GM10847 (cell line): Measurements from ENCODE around the gene CCNY.

Source experiments
- POLR2A ChIP-seq: IDR thresholded peaks from 2 replicates; pipeline ENCODE4 v1.6.1; 2011; ENCODE audit not compliant: insufficient read length; ENCODE audit errors: extremely low read depth

Gene CCNY

DNA sequence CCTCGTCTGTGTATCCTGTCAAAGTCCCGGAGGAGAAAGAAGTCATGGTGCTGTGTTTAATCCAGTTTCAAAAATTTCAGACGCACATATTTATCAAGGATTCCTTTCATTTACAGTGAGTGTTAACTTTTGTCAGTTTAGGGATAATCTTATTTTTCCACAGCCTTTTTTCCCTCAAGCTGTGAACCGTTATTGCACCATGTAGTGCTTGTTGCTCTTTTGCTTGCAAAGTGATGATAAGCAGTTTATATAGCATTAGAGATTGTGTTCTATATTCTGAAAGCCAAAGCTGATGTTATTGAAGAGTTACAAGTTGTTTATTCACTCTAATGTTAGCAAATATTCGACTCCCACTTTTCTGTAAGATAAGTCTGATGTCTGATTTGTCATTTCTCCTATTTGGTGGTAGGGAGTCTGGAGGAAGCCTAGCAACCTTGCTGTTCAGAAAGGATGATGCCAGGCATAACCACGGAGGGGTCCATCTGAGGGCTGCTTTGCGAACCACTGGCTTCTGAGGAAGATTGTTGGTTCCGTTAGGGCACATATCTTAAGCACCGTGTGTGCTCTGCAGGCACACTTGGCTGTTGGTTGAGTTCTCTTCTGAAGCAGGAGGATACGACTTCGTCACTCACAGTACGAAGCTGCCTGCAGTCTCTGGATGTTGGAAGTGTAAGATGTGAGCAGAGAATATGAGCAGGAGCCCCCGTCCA lies 11.7 kb downstream of the CCNY start:
- TF ChIP-seq POLR2A: no peak

GRCh38 chr10:35348609-35349388 lies 12.5 kb downstream of the CCNY start:
- no peak for TF ChIP-seq POLR2A

DNA sequence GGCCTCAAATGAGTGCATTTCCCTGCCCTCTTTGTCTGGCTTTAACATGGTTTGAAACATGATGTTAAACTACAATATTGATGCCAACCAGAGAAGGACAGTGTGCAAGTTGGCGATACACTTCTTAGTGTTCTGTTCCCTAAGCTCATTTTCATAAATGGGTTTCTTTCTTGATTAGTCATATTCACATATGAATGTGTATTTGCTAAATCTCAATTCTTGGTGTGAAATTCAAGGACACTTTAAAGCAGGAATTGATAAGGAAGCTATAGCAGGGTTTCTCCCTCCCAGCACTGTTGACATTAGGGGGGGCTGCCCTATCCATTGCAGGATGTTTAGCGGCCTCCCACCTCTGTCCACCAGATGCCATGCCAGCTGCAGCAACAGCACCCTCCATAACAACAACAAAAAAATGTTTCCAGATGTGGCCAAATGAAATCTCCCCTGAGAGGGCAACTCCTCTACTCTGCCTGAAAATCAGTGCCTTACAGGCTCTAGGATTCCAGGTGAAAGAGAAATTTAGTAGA lies 13.1 kb downstream of the CCNY start:
- TF ChIP-seq POLR2A: no peak

DNA sequence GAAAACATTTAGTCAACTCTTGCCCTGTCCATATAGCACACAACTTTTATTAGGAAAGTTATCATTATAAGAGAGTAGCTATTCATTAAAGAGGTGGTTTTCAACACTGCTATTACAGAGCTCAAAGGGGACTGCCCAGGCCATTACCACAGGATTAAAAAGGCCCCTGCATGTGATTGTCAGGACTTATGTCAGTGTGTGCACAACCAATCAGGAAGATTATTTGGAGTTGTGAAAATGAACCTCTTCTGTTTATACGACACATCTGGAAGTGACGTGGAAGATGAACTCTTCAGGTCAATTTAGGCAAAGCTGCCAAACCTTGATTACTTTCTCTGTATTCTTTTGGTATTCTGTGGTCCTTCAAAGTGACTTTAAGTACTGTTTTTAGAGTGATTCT lies 14.7 kb downstream of the CCNY start:
- TF ChIP-seq POLR2A: no peak

- no peak for TF ChIP-seq POLR2A
Measured at GRCh38 chr10:35352097-35352496, 15.8 kb downstream of the CCNY start.

DNA sequence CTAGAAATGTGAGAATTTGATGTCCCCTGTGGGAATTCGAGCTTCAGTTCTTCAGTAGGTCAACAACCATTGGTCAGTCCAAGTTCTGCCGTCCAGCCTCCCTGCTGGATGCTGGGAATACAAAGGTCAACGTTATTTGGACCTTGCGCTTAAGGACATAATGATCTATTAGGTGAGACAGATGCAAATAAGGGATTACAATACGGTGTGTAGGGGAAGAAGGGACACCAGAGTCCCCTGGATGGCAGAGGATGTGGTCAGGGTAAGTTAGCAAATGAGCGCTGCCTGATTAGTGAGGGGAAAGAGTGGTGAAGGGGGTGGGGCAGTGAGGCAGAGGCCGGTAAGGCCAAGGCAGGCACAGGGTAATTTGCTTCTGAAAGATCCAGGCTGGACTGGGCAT lies 16.2 kb downstream of the CCNY start:
- no peak for TF ChIP-seq POLR2A

DNA sequence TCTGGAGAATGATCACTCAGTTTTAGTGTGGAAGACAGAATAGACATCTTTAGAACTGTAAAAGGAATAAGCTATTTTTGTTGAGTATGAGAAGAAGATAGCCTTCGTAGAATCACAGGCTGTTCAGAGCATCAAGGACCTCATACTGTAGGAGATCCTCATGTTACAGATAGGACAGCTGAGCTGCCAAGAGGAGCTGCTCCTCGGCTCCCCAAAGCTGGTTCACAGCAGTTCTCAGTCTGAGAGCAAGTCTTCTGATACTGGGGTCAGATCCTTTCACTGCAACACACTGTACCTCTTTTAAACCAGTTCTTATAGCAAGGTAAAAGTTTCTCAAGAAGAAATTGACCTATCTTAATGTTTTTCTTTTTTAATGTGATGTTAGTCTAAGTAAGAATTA lies 17.1 kb downstream of the CCNY start:
- TF ChIP-seq POLR2A: no peak

- no peak for TF ChIP-seq POLR2A
Measured at GRCh38 chr10:35353805-35354204, 17.5 kb downstream of the CCNY start.

- no peak for TF ChIP-seq POLR2A
Measured at GRCh38 chr10:35355971-35356724, 19.8 kb downstream of the CCNY start.

DNA sequence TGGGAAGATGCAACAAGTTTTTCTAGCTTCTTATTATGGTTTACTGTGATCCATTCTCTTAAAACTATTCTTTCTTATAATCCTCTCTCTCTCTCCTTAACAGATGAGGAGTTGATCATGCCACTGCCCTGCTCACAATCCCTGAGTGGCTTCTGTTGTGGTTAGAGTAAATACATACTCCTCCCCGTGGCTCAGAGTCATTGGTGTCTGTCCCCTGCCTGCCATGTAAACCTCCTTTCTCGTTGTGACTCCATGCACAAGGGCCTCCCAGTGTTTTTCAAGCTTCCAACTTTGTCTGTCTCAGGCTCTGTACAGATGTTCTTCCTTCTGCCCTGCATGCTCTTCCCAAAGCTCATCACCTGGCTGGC lies 20.4 kb downstream of the CCNY start:
- TF ChIP-seq POLR2A: no peak

- TF ChIP-seq POLR2A: no peak
Measured at GRCh38 chr10:35359056-35359455, 22.7 kb downstream of the CCNY start.

GRCh38 chr10:35359873-35360272 lies 23.6 kb downstream of the CCNY start:
- no peak for TF ChIP-seq POLR2A

DNA sequence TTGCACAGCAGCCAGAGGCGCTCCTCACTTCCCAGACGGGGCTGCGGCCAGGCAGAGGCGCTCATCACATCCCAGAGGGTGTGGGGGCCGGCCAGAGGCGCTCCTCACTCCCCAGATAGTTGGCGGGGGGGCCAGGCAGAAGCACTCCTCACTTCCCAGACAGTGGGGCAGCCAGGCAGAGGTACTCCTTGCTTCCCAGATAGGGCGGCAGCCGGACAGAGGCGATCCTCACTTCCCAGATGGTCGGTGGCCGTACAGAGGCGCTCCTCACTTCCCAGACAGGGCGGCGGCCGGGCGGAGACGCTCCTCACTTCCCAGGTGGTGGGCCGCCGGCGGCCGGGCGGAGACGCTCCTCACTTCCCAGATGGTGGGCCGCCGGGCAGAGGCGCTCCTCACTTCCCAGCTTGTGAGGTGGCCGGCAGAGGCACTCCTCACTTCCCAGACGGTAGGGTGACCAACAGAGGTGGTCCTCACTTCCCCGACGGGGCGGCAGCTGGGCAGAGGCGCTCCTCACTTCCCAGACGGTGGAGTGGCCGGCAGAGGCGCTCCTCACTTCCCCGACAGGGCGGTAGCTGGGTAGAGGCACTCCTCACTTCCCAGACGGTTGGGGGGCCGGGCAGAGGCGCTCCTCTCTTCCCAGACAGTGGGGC lies 26.5 kb downstream of the CCNY start:
- no peak for TF ChIP-seq POLR2A

DNA sequence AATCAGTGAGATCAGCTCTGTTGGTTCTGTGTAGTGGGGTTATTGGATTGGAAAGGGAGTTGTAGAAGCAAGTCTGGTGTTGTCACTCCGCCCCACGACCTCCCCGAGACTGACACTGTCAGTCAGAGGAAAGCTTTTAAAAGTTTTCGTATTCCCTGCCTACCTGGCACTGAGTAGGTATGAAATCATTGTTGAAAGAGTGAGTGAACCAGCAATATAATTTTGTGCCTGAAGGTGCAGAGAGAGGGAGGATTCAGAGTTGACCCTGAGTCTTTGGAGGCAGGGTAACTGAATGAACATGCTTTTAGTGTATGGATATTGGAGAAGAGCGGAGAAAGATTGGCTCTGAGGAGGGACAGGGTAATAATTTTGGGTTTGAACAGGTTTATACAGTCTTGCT lies 27.3 kb downstream of the CCNY start:
- no peak for TF ChIP-seq POLR2A

GRCh38 chr10:35364808-35365207 lies 28.5 kb downstream of the CCNY start:
- no peak for TF ChIP-seq POLR2A
